ENCODE results near the gene DDX60.

The DDX60 gene

DNA sequence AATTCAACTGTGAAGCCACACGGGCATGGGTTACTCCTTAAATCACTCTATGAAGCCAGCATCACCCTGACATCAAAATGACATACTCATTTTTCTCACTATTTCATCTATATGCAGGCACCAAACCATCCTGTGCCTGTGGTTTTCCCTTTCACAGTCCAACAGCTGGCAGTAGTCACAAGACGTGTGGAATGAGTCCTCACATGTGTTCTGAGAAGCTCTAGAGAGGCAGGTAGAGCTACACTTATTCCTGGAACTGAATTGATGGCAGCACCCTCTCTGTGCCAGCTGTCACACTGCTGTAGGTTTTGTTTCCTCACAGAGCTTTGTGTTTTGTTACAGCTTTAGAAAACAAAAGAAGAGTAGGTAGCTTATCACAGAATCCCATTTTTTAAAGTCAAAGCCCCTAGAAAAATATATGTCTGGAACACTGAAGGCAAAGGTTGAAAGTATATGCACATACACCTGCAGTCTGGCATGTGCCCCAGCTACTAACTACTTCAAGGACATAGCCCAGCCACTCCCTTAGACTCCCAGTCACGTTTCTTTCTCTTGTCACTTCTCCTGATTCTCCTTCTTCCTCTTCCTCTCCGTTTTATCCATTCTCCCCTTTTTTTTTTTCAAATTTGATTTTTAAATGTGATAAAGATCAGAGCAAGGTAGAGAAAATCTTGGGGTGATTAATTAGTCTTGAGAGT, 119.1 kb downstream of the DDX60 start:
- DNase-seq, result no peak

DNA sequence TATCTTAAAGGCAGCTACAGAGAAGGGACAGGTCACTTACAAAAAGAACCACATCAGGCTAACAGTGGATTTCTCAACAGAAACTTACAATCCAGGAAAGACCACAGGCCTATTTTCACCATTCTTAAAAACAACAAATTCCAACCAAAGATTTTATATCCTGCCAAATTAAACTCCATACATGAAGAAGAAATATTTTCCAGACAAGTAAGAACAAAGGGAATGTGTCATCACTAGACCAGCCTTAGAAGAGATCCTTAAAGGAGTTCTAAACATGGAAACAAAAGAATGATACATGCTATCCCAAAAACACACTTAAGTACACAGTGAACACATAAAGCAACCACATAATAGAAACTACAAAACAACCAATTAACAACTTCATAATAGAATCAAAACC, 120.6 kb downstream of the DDX60 start:
- no peak for DNase-seq

DNA sequence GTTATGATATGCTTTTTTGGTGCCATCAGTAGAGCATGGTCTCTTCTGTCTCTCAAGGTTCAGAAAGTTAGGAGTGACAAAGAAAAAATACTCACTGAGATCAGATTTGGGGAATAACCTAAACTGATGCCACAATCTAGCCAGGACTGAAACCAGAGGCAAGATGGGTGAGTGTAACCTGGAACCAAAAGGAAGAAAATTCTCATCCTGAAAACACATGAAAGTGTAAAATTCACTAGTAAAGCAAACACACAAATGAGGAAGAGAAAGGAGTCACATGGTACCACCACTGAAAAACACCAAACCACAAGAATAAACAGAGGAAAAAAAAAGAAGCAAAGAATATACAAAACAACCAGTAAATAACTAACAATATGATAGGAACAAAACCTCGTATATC, 129.8 kb downstream of the DDX60 start:
- DNase-seq, result no peak

GRCh38 chr4:168183717-168184571, 134.6 kb downstream of the DDX60 start:
- DNase-seq, result no peak

DNA sequence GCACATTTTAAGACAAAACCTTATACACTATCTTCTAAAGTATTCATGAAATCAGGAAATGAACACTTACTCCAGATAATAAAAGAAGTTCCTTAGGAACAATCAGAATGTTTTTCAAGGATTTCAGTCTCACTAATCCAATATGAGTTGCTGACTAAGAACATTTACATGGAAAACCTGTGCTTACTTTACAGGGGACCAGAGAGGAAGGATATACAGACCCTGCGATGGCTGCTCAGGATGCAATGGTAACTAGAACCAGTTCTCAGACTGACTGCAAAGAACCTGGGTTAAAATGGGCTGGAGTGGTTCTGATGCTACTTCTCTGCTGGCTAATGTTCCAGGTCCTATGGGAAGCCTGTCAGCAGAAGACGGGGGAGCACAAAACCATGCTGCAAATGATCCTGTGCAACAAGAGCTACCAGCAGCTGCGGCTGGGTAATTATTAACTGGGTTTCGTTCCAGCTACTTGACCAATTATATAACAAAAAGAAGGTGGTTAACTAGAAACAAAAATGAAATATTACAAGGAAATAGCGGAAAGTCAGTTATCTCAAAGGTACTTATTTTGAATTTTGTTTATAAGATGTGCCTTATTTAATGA, 140.9 kb downstream of the DDX60 start:
- DNase-seq, result no peak

GRCh38 chr4:168174308-168174707, 144.2 kb downstream of the DDX60 start:
- no peak for DNase-seq

DNA sequence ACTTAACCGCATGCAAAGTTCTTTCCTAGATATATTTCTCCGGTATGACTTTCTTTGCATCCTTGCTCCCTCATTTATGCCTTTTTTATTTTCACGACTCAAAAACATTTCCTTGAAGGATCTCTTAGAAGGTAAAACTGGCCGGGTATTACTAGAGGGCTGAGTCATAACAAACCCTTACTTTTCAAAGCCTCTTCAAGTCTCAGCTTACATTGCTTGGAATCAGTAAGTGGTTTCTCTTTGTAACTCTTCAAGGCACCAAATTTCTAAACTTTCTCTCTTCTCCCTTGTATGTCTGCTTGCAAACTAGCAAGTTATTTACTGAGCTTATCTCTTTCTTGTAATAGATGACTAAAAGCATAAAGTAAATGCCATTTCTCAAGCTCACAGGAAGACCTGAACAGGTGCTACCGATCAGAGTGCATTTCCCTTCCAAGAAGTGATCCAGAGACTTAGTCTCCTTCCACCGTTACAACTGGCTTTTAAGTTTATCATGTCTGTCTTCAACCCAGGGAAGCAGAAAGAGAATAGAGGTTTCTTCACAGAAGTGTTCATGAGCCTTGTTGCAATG, 150.8 kb downstream of the DDX60 start:
- no peak for DNase-seq
